H1 (cell line): Measurements from ENCODE around the gene FIBIN.
"Not testable (repeated sequence)": the region's sequence is repeated elsewhere in the genome, so short reads cannot be mapped to it uniquely, and the experiment has no call there.

Experiments used
- BACH1 ChIP-seq: IDR thresholded peaks from 2 replicates; pipeline ENCODE4 v1.6.1; 2012; ENCODE audit warnings: low read length, improper control_type of control experiment
- BRCA1 ChIP-seq: IDR thresholded peaks from 2 replicates; pipeline ENCODE4 v1.6.1; 2012; ENCODE audit warnings: low read depth, low read length, improper control_type of control experiment
- CTCF ChIP-seq, 3 experiments: IDR thresholded peaks; 1 replicate in 2 of 3; 2 replicates in 1 of 3; pipeline versions ENCODE4 v1.5.1 to v1.6.1; 2011; ENCODE audit warnings: low read length in 3 of 3, mild to moderate bottlenecking in 3 of 3, inconsistent platforms in 2 of 3, low read depth in 1 of 3, moderate library complexity in 1 of 3; ENCODE audit not compliant: insufficient read depth in 1 of 3; ENCODE audit errors: control extremely low read depth in 1 of 3
- EGR1 ChIP-seq: IDR thresholded peaks from 2 replicates; pipeline ENCODE4 v1.6.1; 2011; ENCODE audit warnings: low read depth, low read length, borderline replicate concordance
- EP300 ChIP-seq, 2 experiments: IDR thresholded peaks; 1 replicate in 1 of 2; 2 replicates in 1 of 2; pipeline ENCODE4 v1.6.1; 2011 to 2012; ENCODE audit warnings: low read depth in 2 of 2, low read length in 2 of 2, mild to moderate bottlenecking in 2 of 2, borderline replicate concordance in 1 of 2, inconsistent platforms in 1 of 2, moderate library complexity in 1 of 2
- EZH2 ChIP-seq: fragments of 200-600 bp; sonication (generic); IDR thresholded peaks from 2 replicates; pipeline ENCODE4 v1.7.1; 2012; ENCODE audit warnings: low read depth, mild to moderate bottlenecking, moderate library complexity, low read length, inconsistent platforms; ENCODE audit not compliant: severe bottlenecking
- GABPA ChIP-seq: IDR thresholded peaks from 2 replicates; pipeline ENCODE4 v1.6.1; 2011; ENCODE audit warnings: mild to moderate bottlenecking, low read length, moderate library complexity, borderline replicate concordance; ENCODE audit not compliant: insufficient read depth
- JUND ChIP-seq: IDR thresholded peaks from 2 replicates; pipeline ENCODE4 v1.6.1; 2011; ENCODE audit warnings: mild to moderate bottlenecking, improper control_type of control experiment, low read length
- POLR2A ChIP-seq, 2 experiments: IDR thresholded peaks; 1 replicate in 1 of 2; 2 replicates in 1 of 2; pipeline ENCODE4 v1.6.1; 2011; ENCODE audit warnings: low read depth in 2 of 2, low read length in 2 of 2, mild to moderate bottlenecking in 2 of 2; ENCODE audit errors: control extremely low read depth in 1 of 2
- POLR2AphosphoS5 ChIP-seq: IDR thresholded peaks from 2 replicates; pipeline ENCODE4 v1.6.1; 2011; ENCODE audit warnings: low read depth, low read length
- RAD21 ChIP-seq, 2 experiments: IDR thresholded peaks in 1 of 2; conservative IDR thresholded peaks in 1 of 2; 2 replicates each; pipeline ENCODE4 v1.6.1; 2011; ENCODE audit warnings: low read depth in 2 of 2, low read length in 2 of 2, improper control_type of control experiment in 1 of 2, inconsistent platforms in 1 of 2, mild to moderate bottlenecking in 1 of 2, moderate library complexity in 1 of 2
- TAF1 ChIP-seq: IDR thresholded peaks from 2 replicates; pipeline ENCODE4 v1.6.1; 2011; ENCODE audit warnings: mild to moderate bottlenecking, low read depth, low read length
- YY1 ChIP-seq: IDR thresholded peaks from 2 replicates; pipeline ENCODE4 v1.6.1; 2011; ENCODE audit warnings: low read depth, mild to moderate bottlenecking, low read length
- ZNF274 ChIP-seq: IDR thresholded peaks from 2 replicates; pipeline ENCODE4 v1.7.0; 2012; ENCODE audit warnings: low read length, borderline replicate concordance; ENCODE audit errors: extremely low read depth

GRCh38 chr11:26964847-26965485, 28.9 kb upstream of the FIBIN start:
- not testable (repeated sequence) for TF ChIP-seq CTCF (IDR thresholded peaks at IDR 0.05; ENCODE audit: control extremely low read depth in 1 of 3, insufficient read depth in 1 of 3, low read depth in 1 of 3, low read length in 3 of 3); EGR1; RAD21 (IDR thresholded peaks at IDR 0.05 in 1 of 2, conservative IDR thresholded peaks at IDR 0.05 in 1 of 2; ENCODE audit: low read depth in 2 of 2, low read length in 2 of 2); EZH2; TAF1; EP300 (IDR thresholded peaks at IDR 0.05; ENCODE audit: borderline replicate concordance in 1 of 2, low read depth in 2 of 2, low read length in 2 of 2); ZNF274; YY1; GABPA; POLR2AphosphoS5; POLR2A (IDR thresholded peaks at IDR 0.05; ENCODE audit: control extremely low read depth in 1 of 2, low read depth in 2 of 2, low read length in 2 of 2); JUND; BRCA1; BACH1
